ENCODE data around the gene SPATA1. TPM values are rescaled to one million over a fixed set of nuclear protein-coding genes. Genes with fewer than 3 reads are reported as not detected.

SPATA1 gene
- total and polyA plus RNA-seq, 9 of the 15 experiments (the other 6 are each of a cell fraction or from before 2014, with no cell fraction given) = 0.79 to 2.9 (median 1.5) TPM

DNA sequence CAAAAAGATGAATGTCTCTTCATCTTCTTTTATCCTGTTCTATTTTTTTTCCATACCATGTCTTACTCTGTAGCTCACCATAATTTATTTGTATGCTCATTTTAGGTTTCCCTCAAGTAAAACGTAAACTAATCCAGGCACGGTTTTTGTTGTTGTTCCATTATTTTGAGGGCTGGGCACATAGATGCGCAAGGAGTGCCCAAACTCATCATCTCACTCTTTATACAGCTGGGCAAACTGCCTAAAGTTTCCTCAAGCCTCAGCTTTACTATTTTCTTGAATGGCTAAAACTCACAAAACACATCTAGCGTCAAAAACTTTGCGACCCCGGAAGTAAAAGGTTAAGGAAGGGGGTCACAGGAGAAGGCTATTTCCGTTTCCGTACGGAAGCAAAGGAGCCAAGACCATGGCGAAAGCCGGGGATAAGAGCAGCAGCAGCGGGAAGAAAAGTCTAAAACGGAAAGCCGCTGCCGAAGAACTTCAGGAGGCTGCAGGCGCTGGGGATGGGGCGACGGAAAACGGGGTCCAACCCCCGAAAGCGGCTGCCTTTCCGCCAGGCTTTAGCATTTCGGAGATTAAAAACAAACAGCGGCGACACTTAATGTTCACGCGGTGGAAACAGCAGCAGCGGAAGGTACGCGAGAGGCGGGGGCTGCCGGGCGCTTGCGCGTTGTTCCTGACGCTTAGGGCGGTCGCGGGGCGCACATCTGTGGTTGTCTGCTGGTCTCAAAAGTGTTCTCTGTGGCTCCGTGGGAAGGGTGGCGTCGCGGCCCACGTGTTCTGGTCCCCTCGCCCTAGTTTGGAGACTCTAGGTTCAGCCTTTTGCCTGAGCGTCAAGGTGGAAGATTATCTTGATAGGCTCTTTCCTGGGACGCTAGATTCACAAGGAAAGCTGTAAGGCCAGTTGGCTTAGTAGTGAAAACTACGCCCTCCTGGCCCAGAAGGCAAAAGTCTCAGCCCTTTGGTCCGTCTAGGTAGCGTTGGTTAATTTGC, 27.0 kb upstream of the SPATA1 start, which contains the start of gene RPF1 (continued):
- TF ChIP-seq, protein P1, sequence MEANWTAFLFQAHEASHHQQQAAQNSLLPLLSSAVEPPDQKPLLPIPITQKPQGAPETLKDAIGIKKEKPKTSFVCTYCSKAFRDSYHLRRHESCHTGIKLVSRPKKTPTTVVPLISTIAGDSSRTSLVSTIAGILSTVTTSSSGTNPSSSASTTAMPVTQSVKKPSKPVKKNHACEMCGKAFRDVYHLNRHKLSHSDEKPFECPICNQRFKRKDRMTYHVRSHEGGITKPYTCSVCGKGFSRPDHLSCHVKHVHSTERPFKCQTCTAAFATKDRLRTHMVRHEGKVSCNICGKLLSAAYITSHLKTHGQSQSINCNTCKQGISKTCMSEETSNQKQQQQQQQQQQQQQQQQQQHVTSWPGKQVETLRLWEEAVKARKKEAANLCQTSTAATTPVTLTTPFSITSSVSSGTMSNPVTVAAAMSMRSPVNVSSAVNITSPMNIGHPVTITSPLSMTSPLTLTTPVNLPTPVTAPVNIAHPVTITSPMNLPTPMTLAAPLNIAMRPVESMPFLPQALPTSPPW (CRISPR knock-in tag; IDR thresholded peaks at IDR 0.05) = peak; percentile 73
- TF ChIP-seq, protein P2, sequence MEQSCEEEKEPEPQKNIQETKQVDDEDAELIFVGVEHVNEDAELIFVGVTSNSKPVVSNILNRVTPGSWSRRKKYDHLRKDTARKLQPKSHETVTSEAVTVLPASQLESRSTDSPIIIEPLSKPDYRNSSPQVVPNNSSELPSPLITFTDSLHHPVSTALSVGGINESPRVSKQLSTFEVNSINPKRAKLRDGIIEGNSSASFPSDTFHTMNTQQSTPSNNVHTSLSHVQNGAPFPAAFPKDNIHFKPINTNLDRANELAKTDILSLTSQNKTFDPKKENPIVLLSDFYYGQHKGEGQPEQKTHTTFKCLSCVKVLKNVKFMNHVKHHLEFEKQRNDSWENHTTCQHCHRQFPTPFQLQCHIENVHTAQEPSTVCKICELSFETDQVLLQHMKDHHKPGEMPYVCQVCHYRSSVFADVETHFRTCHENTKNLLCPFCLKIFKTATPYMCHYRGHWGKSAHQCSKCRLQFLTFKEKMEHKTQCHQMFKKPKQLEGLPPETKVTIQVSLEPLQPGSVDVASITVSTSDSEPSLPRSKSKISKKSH (CRISPR knock-in tag; IDR thresholded peaks at IDR 0.05) = no peak
- TF ChIP-seq ZNF609 (CRISPR knock-in tag; IDR thresholded peaks at IDR 0.05; ENCODE audit: borderline replicate concordance) (no peak), ARID1B (IDR thresholded peaks at IDR 0.05) (0 out of 2 replicates have a peak, but pooled peaks have one; percentile 26), FOXP1 (CRISPR knock-in tag; IDR thresholded peaks at IDR 0.05) (no peak), ETV1 (tag; conservative IDR thresholded peaks at IDR 0.05; ENCODE audit: low read depth) (peak; percentile 75), ZNF384 (IDR thresholded peaks at IDR 0.05; ENCODE audit: low read depth, low read length) (no peak), GTF3C2 (IDR thresholded peaks at IDR 0.05; ENCODE audit: borderline replicate concordance, extremely low read depth, insufficient read length) (no peak)
- TF ChIP-seq, protein P3, sequence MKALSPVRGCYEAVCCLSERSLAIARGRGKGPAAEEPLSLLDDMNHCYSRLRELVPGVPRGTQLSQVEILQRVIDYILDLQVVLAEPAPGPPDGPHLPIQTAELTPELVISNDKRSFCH (CRISPR knock-in tag; IDR thresholded peaks at IDR 0.05) = no peak
- TF ChIP-seq, protein P3 (tag; IDR thresholded peaks at IDR 0.05) = peak; percentile 85
- TF ChIP-seq, protein P4, sequence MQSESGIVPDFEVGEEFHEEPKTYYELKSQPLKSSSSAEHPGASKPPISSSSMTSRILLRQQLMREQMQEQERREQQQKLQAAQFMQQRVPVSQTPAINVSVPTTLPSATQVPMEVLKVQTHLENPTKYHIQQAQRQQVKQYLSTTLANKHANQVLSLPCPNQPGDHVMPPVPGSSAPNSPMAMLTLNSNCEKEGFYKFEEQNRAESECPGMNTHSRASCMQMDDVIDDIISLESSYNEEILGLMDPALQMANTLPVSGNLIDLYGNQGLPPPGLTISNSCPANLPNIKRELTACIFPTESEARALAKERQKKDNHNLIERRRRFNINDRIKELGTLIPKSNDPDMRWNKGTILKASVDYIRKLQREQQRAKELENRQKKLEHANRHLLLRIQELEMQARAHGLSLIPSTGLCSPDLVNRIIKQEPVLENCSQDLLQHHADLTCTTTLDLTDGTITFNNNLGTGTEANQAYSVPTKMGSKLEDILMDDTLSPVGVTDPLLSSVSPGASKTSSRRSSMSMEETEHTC (IDR thresholded peaks at IDR 0.05) = no peak
